DMS114 treated with DMSO at 0.1 percent for 48 hours (cell line): ENCODE results near the gene MAGI3.
"Not testable (repeated sequence)": the region's sequence is repeated elsewhere in the genome, so short reads cannot be mapped to it uniquely, and the experiment has no call there.

Experiments
- DNase-seq: peaks from one replicate; lab custom pipeline; 2025; ENCODE audit not compliant: unreplicated experiment; lab: John Stamatoyannopoulos, UW

The MAGI3 gene

GRCh38 chr1:113508364-113509164 is 118.2 kb downstream of the MAGI3 start:
- DNase-seq, result no peak

DNA sequence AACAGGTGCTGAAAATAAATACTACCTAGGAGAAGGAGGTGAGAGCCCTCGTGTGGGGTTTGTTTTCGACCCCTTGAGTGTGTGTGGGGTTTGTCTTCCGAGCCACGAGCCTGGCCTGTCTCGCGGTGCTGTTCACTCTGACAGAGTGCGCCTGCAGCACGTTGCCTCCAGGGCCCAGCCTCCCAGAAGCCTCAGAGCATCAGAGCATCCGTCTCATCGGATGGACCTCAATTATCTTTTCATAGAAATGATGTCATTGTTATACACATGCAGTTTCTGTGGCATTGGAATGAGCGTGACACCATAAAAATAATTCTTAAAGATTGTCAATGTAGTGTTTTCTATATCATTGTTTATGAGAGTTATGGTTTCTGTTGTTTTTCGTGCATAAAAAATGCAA is 119.5 kb downstream of the MAGI3 start:
- not testable (repeated sequence) for DNase-seq

DNA sequence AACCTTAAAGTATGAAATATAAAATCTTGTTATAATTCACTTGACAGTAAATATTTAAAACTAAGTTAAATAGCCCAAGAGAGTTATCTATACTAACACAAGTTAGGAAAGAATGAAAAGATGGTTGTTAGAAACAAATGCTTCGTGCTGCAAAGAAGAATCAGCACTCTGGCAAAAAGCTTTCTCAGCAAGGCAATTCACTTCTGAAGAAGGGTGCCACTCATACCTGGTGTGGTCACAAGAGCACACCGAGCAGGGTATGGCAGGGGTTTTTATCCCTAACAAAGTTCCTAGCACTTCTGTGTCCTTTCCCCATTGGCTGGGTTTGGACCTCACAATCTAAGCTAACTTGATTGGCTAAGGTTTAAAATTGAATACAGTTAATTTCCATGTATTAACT is 121.0 kb downstream of the MAGI3 start:
- DNase-seq, result no peak

DNA sequence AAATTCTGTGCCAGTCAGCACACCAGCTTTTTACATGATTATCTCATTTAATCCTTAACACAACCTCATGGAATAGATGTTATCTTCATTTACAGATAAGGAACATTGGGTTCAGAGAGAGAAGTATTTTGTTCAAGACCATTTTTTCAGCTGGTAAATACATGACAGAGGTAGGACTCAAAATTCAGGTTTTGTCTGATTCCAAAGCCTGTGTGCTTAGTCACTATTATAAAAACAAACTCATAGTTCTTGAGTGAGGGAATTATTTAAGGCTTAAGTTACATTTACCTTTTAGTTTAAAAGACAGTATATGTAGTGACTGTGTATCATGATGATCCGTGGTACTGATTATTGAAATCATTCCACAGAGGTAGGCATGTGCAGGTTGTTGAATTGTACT is 125.2 kb downstream of the MAGI3 start:
- DNase-seq, result no peak

DNA sequence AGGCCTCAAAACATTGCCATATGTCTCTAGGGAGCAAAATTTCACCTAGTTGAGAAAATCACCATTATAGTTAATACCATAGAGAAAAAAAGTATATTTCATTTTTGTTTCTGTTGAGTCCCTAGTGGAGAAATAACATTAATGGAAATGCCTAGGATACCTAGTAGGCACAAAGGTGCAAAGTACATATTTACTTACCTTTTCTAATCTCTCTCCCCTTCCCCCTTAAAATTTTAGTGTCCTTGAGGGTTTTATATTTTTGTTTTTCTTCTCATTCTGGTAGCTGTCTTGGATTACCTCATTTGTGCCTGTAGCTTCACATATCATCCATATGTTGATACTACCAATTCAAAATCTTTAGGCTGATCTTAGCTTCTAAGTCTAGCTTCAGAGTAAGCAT is 127.0 kb downstream of the MAGI3 start:
- DNase-seq, result no peak

DNA sequence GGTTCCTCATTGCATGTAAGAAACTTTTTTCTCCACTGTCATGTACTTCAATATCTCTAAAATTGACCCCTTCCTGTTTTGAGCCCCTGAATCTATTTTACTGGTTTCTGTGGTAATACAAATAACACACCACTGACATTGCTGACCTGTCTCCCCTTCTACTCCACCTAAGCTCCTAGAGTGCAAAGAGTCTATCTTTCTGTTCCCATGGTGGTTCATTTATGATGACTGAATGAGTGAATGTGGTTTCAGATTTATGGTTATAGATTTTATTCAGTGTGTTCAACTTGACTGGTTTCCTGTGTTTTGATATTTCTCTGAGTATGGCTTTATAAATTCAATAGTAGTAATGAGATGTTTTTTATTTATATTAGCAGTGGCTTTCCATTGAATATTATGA is 127.7 kb downstream of the MAGI3 start:
- DNase-seq, result no peak

GRCh38 chr1:113519556-113519955 is 129.2 kb downstream of the MAGI3 start:
- DNase-seq, result no peak

- DNase-seq, result no peak
Observed at GRCh38 chr1:113530021-113530420, 139.7 kb downstream of the MAGI3 start.

- DNase-seq, result no peak
Observed at GRCh38 chr1:113531321-113531720, 141.0 kb downstream of the MAGI3 start.

GRCh38 chr1:113533061-113533460 is 142.7 kb downstream of the MAGI3 start:
- DNase-seq, result no peak

GRCh38 chr1:113534130-113534817 is 144.0 kb downstream of the MAGI3 start:
- no peak for DNase-seq

- no peak for DNase-seq
Observed at GRCh38 chr1:113534875-113535274, 144.6 kb downstream of the MAGI3 start.

GRCh38 chr1:113536182-113536780 is 146.0 kb downstream of the MAGI3 start:
- DNase-seq, result no peak

GRCh38 chr1:113538225-113538624 is 147.9 kb downstream of the MAGI3 start:
- no peak for DNase-seq

- DNase-seq, result no peak
Observed at GRCh38 chr1:113540335-113540734, 150.0 kb downstream of the MAGI3 start.

- no peak for DNase-seq
Observed at GRCh38 chr1:113541106-113541505, 150.8 kb downstream of the MAGI3 start.

DNA sequence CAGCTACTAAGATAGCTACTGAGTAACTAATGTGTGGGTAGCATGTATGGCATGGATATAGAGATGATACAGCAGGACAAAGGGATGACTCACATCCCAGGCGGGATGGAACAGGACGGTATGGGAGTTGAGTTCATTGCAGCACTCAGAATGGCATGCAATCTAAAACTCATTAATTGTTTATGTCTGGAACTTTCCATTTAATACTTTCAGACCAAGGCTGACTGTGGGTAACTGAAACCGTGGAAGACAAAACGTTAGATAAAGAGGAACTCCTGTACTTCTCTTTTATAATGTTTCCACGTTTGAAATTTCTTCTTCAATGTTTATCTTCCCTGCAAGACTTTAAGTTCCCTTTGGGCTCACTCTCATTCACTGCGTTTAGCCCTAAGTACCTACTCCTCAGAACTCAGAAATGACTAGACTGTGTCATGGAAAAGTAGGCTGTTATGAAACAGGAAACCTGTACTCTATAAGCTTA is 151.9 kb downstream of the MAGI3 start:
- no peak for DNase-seq

- no peak for DNase-seq
Observed at GRCh38 chr1:113543110-113543509, 152.8 kb downstream of the MAGI3 start.

DNA sequence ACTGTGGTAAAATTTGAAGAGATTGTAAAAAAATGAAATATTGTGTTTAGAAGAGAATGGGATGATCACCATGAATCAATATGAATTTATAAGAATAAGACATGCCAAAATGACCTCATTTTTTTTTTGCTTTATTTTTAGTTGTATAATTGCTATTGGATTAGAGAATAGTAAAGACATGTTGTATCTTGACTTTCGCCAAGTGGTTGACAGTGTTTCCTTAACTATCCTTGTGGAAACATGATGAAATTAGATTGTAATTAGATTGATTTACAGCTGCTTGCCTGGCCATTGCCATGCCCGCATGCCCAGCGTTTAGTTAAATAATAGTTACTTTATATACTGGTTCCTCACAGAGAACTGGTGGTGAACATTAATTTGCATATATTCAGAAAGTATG is 154.9 kb downstream of the MAGI3 start:
- DNase-seq, result no peak

- DNase-seq, result no peak
Observed at GRCh38 chr1:113545626-113546025, 155.3 kb downstream of the MAGI3 start.

DNA sequence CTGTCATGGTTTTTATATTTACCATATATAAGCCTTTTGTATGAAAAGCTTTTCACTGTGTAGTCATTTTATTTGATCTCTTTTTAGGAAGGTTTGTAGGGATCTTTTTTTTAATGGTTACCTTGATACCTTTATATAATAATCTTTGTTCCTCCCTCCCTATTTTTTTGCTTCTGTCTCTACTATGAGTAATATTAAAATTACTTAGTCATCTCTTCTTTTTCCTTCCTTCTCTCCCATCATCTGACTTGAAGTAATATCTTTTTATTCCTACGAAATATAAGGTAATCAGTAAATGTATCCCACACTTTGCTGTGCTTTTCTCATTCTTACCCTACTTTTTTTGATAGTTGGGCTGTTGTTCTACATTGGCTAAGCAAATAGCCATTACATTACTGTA is 161.4 kb downstream of the MAGI3 start:
- DNase-seq, result no peak

GRCh38 chr1:113552244-113552643 is 161.9 kb downstream of the MAGI3 start:
- no peak for DNase-seq
